ENCODE data around the gene PRIM1. TPM values are rescaled to one million over a fixed set of nuclear protein-coding genes. Genes with fewer than 3 reads are reported as not detected.
"Not testable (repeated sequence)": the region's sequence is repeated elsewhere in the genome, so short reads cannot be mapped to it uniquely, and the experiment has no call there.

Gene PRIM1
- polyA plus RNA-seq, 3 donors, result 3.6 to 6.3 (median 5.6) TPM

DNA sequence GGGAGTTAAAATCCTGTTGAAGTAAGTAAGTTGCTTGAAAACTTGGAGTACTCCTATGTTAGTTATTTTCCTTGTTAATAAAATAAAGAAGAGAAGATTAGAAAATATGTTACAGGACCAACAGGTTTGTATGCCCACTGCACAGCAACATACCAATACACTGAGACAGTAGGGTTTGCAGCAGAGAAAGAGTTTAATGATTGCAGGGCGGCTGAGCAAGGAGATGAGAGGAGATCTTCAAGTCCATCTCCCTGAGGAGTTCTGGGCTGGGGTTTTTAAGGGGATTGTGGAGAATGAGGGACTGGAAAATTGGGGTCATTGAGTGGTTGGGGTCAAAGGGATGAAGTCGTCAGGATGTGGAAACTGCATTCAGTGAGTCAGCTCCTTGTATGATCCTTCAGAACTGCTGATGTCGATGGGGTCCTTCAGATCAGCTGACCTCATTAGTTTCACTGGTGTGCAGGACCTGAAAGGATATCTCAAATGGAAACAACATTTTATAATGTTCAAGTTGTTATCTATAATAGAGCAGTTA is 6.7 kb upstream of the PRIM1 start:
- H3K4me2 ChIP-seq (replicated peaks; ENCODE audit: extremely low read depth, low read length, poor library complexity, severe bottlenecking), result no peak overlapping the region
- no peaks in the 10 kb centered on the region for H3K27me3 ChIP-seq (ENCODE audit: control insufficient read depth in 2 of 2, insufficient read depth in 2 of 2, low read length in 2 of 2)
- no peak overlapping the region for H2AFZ ChIP-seq (ENCODE audit: insufficient read depth, low read depth, low read length, poor library complexity, severe bottlenecking)
- peaks cover 0 to 2% of the 10 kb centered on the region in 2 donors for H3K4me1 ChIP-seq (ENCODE audit: control insufficient read depth in 1 of 2, insufficient read depth in 2 of 2, low read length in 2 of 2)
- no peak overlapping the region for H3K27ac Mint-ChIP-seq
- DNase-seq, result no peak
- TF ChIP-seq, protein P1, sequence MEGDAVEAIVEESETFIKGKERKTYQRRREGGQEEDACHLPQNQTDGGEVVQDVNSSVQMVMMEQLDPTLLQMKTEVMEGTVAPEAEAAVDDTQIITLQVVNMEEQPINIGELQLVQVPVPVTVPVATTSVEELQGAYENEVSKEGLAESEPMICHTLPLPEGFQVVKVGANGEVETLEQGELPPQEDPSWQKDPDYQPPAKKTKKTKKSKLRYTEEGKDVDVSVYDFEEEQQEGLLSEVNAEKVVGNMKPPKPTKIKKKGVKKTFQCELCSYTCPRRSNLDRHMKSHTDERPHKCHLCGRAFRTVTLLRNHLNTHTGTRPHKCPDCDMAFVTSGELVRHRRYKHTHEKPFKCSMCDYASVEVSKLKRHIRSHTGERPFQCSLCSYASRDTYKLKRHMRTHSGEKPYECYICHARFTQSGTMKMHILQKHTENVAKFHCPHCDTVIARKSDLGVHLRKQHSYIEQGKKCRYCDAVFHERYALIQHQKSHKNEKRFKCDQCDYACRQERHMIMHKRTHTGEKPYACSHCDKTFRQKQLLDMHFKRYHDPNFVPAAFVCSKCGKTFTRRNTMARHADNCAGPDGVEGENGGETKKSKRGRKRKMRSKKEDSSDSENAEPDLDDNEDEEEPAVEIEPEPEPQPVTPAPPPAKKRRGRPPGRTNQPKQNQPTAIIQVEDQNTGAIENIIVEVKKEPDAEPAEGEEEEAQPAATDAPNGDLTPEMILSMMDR (IDR thresholded peaks at IDR 0.05), result no peak
- H3K36me3 Mint-ChIP-seq, result no peaks in the 10 kb centered on the region
- H3K27me3 Mint-ChIP-seq (ENCODE audit: low read depth in 3 of 3), result peaks cover 0 to 5% (median 4%) of the 10 kb centered on the region in 3 donors
- intact Hi-C loops (cut with micrococcal nuclease), result loop anchor here (2.0 to 5.0 kb wide), 3 partner anchors 228 to 244 kb away; no protein-coding TSS in a partner anchor
- H3K36me3 ChIP-seq (replicated peaks in 1 of 2; ENCODE audit: control insufficient read depth in 1 of 2, insufficient read depth in 2 of 2, low read length in 2 of 2), result no peaks in the 10 kb centered on the region
- H3K9me3 Mint-ChIP-seq, result peaks cover 3 to 8% (median 7%) of the 10 kb centered on the region in 7 donors
- no peaks in the 10 kb centered on the region for H4K20me1 ChIP-seq (ENCODE audit: insufficient read depth, low read length)
- H3K4me3 Mint-ChIP-seq, result no peak overlapping the region
- H3K4me3 ChIP-seq (replicated peaks in 1 of 3; ENCODE audit: low read depth in 2 of 3, low read length in 3 of 3), result no peak overlapping the region
- WGBS (ENCODE audit: insufficient coverage), result 100% methylated on average over 2 of the region's 3 CpGs
- no peaks in the 10 kb centered on the region for H3K79me2 ChIP-seq (ENCODE audit: insufficient read depth, low read length)
- no peak overlapping the region for H3K27ac ChIP-seq (ENCODE audit: low read depth in 1 of 2, low read length in 2 of 2)
- H3K4me1 Mint-ChIP-seq, result peaks cover 4% of the 10 kb centered on the region
- H3K9me3 ChIP-seq (replicated peaks in 1 of 2; ENCODE audit: control insufficient read depth in 1 of 2, insufficient read depth in 1 of 2, low read length in 2 of 2), result peaks cover 2 to 9% of the 10 kb centered on the region in 2 donors
- H3K9ac ChIP-seq (ENCODE audit: insufficient read depth, low read length, poor library complexity, severe bottlenecking), result no peak overlapping the region

DNA sequence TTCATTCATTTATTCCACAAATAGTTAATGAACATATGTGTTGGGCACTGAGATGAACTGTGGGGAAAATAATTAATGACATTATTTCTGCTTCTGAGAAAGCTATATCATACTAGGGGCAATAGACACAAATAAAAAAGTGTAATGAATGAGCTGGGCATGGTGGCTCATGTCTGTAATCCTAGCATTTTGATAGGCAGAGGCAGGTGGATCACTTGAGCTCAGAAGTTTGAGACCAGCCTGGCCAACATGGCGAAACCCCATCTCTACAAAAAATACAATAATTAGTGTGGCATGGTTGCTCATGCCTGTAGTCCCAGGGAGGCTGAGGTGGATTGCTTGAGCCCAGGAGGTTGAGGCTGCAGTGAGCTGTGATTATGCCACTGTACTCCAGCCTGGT is 5.8 kb upstream of the PRIM1 start:
- H3K4me3 Mint-ChIP-seq; H3K4me3 ChIP-seq (replicated peaks in 1 of 3; ENCODE audit: low read depth in 2 of 3, low read length in 3 of 3); H3K9me3 Mint-ChIP-seq; H3K36me3 ChIP-seq (replicated peaks in 1 of 2; ENCODE audit: control insufficient read depth in 1 of 2, insufficient read depth in 2 of 2, low read length in 2 of 2); H3K27ac ChIP-seq (ENCODE audit: low read depth in 1 of 2, low read length in 2 of 2); H3K27me3 Mint-ChIP-seq (ENCODE audit: low read depth in 3 of 3); H4K20me1 ChIP-seq (ENCODE audit: insufficient read depth, low read length); H3K9me3 ChIP-seq (replicated peaks in 1 of 2; ENCODE audit: control insufficient read depth in 1 of 2, insufficient read depth in 1 of 2, low read length in 2 of 2); H3K36me3 Mint-ChIP-seq; H3K9ac ChIP-seq (ENCODE audit: insufficient read depth, low read length, poor library complexity, severe bottlenecking); H3K27ac Mint-ChIP-seq; H2AFZ ChIP-seq (ENCODE audit: insufficient read depth, low read depth, low read length, poor library complexity, severe bottlenecking); H3K4me1 ChIP-seq (ENCODE audit: control insufficient read depth in 1 of 2, insufficient read depth in 2 of 2, low read length in 2 of 2); H3K4me2 ChIP-seq (replicated peaks; ENCODE audit: extremely low read depth, low read length, poor library complexity, severe bottlenecking); DNase-seq; H3K4me1 Mint-ChIP-seq; H3K27me3 ChIP-seq (ENCODE audit: control insufficient read depth in 2 of 2, insufficient read depth in 2 of 2, low read length in 2 of 2); H3K79me2 ChIP-seq (ENCODE audit: insufficient read depth, low read length): not testable (repeated sequence)
- no CpG with 5 or more reads among the region's 1 CpG for WGBS (ENCODE audit: insufficient coverage)
- intact Hi-C loops (cut with micrococcal nuclease), result loop anchor here (2.0 to 5.0 kb wide), 3 partner anchors 229 to 244 kb away; no protein-coding TSS in a partner anchor
